Sigmoid colon (tissue), 7 donors: ENCODE measurements around the gene TMEM11. TPM values are rescaled to one million over a fixed set of nuclear protein-coding genes. Genes with fewer than 3 reads are reported as not detected.

Source experiments
- DNase-seq: peaks from one replicate; pipeline ENCODE4 v3.0.0-alpha.2; 2019
- H3K27ac ChIP-seq, 4 donors: fragments of 200-600 bp; sonication (generic); one replicate each; pipeline ENCODE4 v1.5.1; 2016 to 2019; ENCODE audit warnings: mild to moderate bottlenecking in 1 of 4
- H3K27me3 ChIP-seq, 3 donors: fragments of 200-600 bp; sonication (generic); one replicate each; pipeline ENCODE4 v1.5.1; 2019; ENCODE audit warnings: mild to moderate bottlenecking in 1 of 3
- H3K36me3 ChIP-seq, 4 donors: fragments of 200-600 bp; sonication (generic); one replicate each; pipeline ENCODE4 v1.5.1; 2016 to 2019
- H3K4me1 ChIP-seq, 4 donors: fragments of 200-600 bp; sonication (generic); one replicate each; pipeline ENCODE4 v1.5.1; 2017 to 2019
- H3K4me3 ChIP-seq, 4 donors: fragments of 200-600 bp; sonication (generic); one replicate each; pipeline ENCODE4 v1.5.1; 2017 to 2019; ENCODE audit warnings: mild to moderate bottlenecking in 2 of 4, moderate library complexity in 1 of 4
- H3K9me3 ChIP-seq, 4 donors: fragments of 200-600 bp in 3 of 4; sonication (generic) in 3 of 4; one replicate each; pipeline versions ENCODE4 v1.5.1 to v1.6.1; 2013 to 2019
- CTCF ChIP-seq, 4 experiments: fragments of 450-650 bp in 3 of 4; fragments of 200-600 bp in 1 of 4; IDR thresholded peaks; one replicate each; pipeline ENCODE4 v1.5.1; 2016 to 2019; ENCODE audit warnings: antibody characterized with exemption in 4 of 4, mild to moderate bottlenecking in 3 of 4, moderate library complexity in 2 of 4
- EP300 ChIP-seq, 4 donors: sonication (generic); formaldehyde crosslinking; IDR thresholded peaks; one replicate each; pipeline ENCODE4 v1.6.1; 2017; ENCODE audit warnings: antibody characterized with exemption in 4 of 4
- POLR2A ChIP-seq, 2 donors: fragments of 450-650 bp; IDR thresholded peaks; one replicate each; pipeline ENCODE4 v1.6.1; 2016; ENCODE audit warnings: antibody characterized with exemption in 2 of 2, mild to moderate bottlenecking in 2 of 2, moderate library complexity in 2 of 2
- POLR2AphosphoS5 ChIP-seq, 4 donors: sonication (generic); formaldehyde crosslinking; IDR thresholded peaks; one replicate each; pipeline ENCODE4 v1.6.1; 2017; ENCODE audit warnings: antibody characterized with exemption in 4 of 4
- WGBS, 2 donors: extraction: QIAGEN DNeasy Blood & Tissue Kit; methylation state at CpG; one replicate each; pipeline ENCODE4 v1.1.7; 2013; 5-methylcytosine and 5-hydroxymethylcytosine counted together
- intact Hi-C: fragments of 100-400 bp; cut with DNase I; formaldehyde crosslinking; loops from one replicate; pipeline ENCODE4 v1.15.1; 2023
- polyA plus RNA-seq, 3 donors: library from polyadenylated mRNA; stranded (reverse); fragments of 200-250 nt; gene quantifications; one replicate each; pipeline ENCODE4 v1.2.3, GENCODE V29; 2013
- total RNA-seq, 4 donors: library from RNA; depleted of rRNA; stranded (reverse); fragments of >200 nt; gene quantifications; one replicate each; pipeline ENCODE4 v1.1.0, GENCODE V29; 2016
- donor health status: healthy with polysubstance abuse.
- donor health status: Bipolar disorder and iron deficiency.
- donor health status: healthy.

Gene TMEM11
- total and polyA plus RNA-seq, 7 donors, result 14.5 to 51.6 (median 27.8) TPM

GRCh38 chr17:21251337-21252010 lies 37.5 kb upstream of the TMEM11 start:
- H3K27ac ChIP-seq, result peak overlapping the region in 2 of 4 donors; percentile 78 to 81
- no peaks in the 10 kb centered on the region for H3K27me3 ChIP-seq
- intact Hi-C loops, result loop anchor here (1.0 kb wide), 1 partner anchor 36 kb away; no protein-coding TSS in a partner anchor
- H3K4me1 ChIP-seq, result peaks cover 0 to 45% (median 35%) of the 10 kb centered on the region in 4 donors
- peak overlapping the region in 1 of 4 donors; percentile 85 for H3K4me3 ChIP-seq
- no peak for TF ChIP-seq POLR2A (IDR thresholded peaks at IDR 0.05)
- no peak for TF ChIP-seq POLR2AphosphoS5 (IDR thresholded peaks at IDR 0.05)
- no peak for TF ChIP-seq EP300 (IDR thresholded peaks at IDR 0.05)
- no peak for TF ChIP-seq CTCF (IDR thresholded peaks at IDR 0.05)
- DNase-seq, result no peak
- WGBS, 2 donors, result 90% methylated on average over 15 of the region's 15 CpGs
- no peaks in the 10 kb centered on the region for H3K36me3 ChIP-seq
- H3K9me3 ChIP-seq, result no peaks in the 10 kb centered on the region

DNA sequence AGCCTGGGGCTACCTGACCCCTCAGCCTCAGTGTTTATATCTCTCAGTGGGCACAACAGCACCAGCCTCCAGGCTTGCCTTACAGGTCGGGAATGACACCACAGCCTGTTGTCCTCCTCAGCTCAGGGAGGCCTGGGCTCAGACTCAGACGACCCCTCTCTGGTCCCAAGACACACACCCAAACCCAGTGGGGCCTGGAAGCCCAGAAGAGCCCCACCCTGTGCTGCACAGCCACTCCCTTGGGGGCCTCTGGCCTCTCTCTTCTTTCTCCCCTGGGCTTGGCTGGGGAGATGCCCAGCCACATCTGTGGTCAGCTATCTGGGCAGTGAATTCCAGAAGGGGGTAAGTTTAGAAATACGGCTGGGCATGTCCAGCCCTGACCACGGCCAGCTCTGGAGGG lies 36.9 kb upstream of the TMEM11 start:
- Histone ChIP-seq H3K27me3 (no peaks in the 10 kb centered on the region), H3K27ac (peak overlapping the region in 1 of 4 donors; percentile 81), H3K4me1 (peaks cover 0 to 45% (median 35%) of the 10 kb centered on the region in 4 donors), H3K9me3 (no peaks in the 10 kb centered on the region), H3K36me3 (no peaks in the 10 kb centered on the region), H3K4me3 (no peak overlapping the region)
- intact Hi-C loops, result no loop called here
- TF ChIP-seq EP300 (IDR thresholded peaks at IDR 0.05) (no peak), POLR2A (IDR thresholded peaks at IDR 0.05) (no peak), CTCF (IDR thresholded peaks at IDR 0.05) (no peak), POLR2AphosphoS5 (IDR thresholded peaks at IDR 0.05) (no peak)
- whole genome bisulfite sequencing, 2 donors, result 60 to 66% methylated on average over 4 of the region's 4 CpGs
- no peak for DNase-seq

GRCh38 chr17:21249920-21250703 lies 36.2 kb upstream of the TMEM11 start:
- DNase-seq, result no peak
- H3K4me1 ChIP-seq, result peaks cover 0 to 45% (median 35%) of the 10 kb centered on the region in 4 donors
- H3K36me3 ChIP-seq, result no peaks in the 10 kb centered on the region
- 58 to 70% methylated on average over 7 of the region's 7 CpGs for WGBS, 2 donors
- intact Hi-C loops, result no loop called here
- H3K9me3 ChIP-seq, result no peaks in the 10 kb centered on the region
- H3K27ac ChIP-seq, result no peak overlapping the region
- no peaks in the 10 kb centered on the region for H3K27me3 ChIP-seq
- no peak for TF ChIP-seq POLR2A (IDR thresholded peaks at IDR 0.05)
- no peak for TF ChIP-seq CTCF (IDR thresholded peaks at IDR 0.05)
- TF ChIP-seq POLR2AphosphoS5 (IDR thresholded peaks at IDR 0.05), result no peak
- no peak for TF ChIP-seq EP300 (IDR thresholded peaks at IDR 0.05)
- no peak overlapping the region for H3K4me3 ChIP-seq

DNA sequence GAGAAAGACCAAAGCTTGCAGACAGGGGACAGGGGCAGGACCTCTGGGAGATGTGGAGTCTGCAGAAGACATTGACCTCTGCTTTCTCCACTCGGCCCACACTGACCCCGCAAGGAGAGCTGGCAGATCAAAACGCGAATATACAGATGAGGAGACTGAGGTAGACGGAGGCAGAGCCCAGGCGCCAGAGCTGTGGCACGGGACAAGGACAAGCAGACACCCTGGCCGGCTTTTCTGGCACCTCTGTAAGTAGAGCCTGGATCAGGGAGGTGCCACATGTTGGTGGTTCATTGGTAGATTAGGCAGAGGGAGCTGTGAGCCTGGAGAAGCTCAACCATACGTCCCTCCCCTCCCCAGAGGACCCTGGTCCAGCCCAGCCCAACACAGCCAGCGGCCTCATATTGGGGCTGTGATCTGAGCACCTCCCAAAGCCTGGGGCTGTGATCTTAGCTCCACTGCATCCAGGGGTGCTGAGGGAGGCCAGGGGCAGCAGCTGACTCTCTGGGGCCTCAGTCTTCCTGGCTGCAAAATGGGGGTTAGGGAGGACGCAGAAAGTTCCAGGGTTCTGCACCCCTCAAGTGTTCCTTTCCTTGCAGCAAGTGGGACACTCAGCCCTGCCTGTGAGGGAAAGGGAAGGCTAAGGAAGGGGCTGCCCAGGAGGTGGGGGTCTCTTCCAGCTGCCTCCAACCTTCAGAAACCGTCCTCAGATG lies 35.3 kb upstream of the TMEM11 start:
- Histone ChIP-seq H3K9me3 (no peaks in the 10 kb centered on the region), H3K27me3 (no peaks in the 10 kb centered on the region), H3K36me3 (no peaks in the 10 kb centered on the region), H3K4me1 (peaks cover 0 to 45% (median 35%) of the 10 kb centered on the region in 4 donors), H3K4me3 (no peak overlapping the region), H3K27ac (no peak overlapping the region)
- TF ChIP-seq POLR2A (IDR thresholded peaks at IDR 0.05), result no peak
- TF ChIP-seq CTCF (IDR thresholded peaks at IDR 0.05), result no peak
- no peak for TF ChIP-seq EP300 (IDR thresholded peaks at IDR 0.05)
- no peak for TF ChIP-seq POLR2AphosphoS5 (IDR thresholded peaks at IDR 0.05)
- no peak for DNase-seq
- intact Hi-C loops, result no loop called here
- WGBS, 2 donors, result 87 to 88% methylated on average over 12 of the region's 12 CpGs
